NCI-H2196 treated with DMSO at 0.1 percent for 48 hours (cell line): ENCODE data around the gene MAP1B.

Experiments used
- DNase-seq: peaks from one replicate; lab custom pipeline; 2025; ENCODE audit not compliant: unreplicated experiment; lab: John Stamatoyannopoulos, UW

Gene MAP1B

DNA sequence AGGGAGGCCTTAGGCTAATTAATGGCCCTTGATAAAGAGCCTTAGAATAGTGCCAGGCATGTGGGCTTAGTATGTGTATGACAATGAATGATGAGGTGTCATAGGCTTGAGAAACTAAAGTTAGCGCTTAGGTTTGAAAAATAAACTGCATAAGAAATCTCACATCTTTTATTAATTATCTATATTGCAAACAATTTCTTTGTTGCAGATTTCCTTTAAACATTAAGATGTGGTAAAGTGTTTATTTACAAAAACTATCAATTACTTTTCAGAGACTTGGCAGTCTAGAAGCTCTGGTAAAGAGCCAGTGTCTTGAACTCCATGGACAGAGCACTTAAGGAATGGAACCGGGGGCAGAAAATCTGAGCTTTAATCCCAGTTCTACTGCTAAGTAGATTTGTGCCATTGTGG is 23.1 kb downstream of the MAP1B start:
- no peak for DNase-seq

DNA sequence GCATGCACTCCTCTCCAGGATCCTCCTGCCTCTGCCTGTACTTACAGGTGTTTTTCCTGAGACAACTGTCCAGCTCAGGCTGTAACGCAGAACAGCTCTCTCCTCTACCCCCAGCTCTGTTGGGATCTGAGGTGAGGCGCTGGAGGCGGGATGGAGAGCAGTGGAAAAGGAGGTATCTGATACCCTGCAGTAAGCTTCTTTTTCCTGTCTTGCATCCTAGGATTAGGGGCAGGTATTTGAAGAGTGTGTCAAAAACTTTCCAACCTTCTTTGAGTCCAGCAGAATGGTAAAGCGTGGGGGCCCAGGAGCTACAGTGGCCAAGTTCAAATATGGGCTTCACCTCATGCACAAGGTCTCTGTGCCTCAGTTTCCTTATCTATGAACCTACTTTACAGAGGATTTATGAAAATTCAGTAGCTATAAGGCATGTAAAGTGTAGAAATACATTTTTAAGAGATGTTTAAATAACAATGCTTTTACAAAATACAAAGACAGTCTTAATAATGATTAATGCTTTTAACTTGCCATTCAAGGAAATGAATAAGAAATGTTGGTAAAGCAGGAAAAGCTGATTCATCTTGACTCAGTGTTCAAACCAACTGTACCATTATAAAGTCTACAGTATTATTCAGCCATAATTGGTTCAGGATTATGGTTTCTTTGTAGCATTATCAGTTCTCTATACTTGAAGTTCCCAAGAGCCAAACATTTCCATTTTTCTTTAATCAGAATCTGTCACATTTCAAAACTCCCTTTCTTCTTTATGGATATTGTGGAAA is 26.1 kb downstream of the MAP1B start:
- DNase-seq, result no peak

DNA sequence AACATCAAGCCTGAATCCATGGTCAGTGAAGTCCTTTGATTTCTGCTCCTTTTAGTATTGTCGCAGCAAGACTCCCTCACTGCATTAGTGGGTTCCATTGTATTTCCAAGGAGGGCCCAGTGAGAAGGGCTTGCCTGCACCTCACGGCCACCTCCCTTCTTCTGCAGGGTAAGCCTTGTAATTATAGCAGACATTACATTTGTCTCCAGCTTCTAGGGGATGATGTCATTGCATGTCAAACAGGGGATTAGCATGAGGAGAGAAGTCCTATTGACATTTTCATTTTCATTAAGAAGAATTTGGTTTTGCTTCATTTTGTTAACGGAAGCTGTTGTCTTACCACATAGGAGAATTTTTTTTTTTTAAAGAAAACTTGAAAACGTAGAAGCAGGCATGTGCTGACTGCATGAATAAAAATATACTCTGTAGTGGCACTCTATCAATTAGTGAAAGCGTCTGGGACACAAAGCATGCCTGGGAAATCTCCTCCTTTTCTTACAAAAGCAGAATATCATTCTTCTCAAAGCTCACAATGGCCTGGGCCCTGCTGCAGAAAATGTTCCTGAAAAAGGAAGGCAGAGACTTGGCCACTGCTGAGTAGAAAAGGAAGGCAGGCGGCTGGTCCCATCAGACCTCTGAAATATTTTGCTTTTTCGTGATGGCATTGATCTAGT is 27.1 kb downstream of the MAP1B start:
- no peak for DNase-seq

DNA sequence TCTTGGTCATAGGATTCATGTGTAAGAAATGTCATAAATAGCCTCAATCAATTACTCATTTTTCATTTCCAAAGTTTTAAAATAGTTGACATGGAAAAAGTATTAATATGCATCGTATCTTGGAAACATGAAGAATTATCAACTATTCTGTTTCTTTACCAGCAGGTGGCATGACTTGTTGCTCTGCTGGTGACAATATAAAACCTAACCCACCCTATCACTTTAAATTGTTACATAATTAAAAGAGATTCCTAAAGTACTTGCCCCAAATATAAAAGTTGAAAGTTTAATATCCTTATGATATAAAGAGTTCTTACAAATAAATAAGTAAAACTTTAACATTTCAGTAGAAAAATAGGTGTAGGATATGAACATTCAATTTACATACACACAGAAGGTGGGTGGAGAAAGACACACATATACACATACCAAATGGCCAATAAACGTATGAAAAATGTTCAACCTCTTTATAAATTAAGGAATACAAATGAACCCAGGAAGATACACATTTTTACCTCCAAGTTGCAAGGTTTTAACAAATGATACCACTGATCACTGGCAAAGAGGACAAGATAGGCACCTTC is 30.6 kb downstream of the MAP1B start:
- no peak for DNase-seq

DNA sequence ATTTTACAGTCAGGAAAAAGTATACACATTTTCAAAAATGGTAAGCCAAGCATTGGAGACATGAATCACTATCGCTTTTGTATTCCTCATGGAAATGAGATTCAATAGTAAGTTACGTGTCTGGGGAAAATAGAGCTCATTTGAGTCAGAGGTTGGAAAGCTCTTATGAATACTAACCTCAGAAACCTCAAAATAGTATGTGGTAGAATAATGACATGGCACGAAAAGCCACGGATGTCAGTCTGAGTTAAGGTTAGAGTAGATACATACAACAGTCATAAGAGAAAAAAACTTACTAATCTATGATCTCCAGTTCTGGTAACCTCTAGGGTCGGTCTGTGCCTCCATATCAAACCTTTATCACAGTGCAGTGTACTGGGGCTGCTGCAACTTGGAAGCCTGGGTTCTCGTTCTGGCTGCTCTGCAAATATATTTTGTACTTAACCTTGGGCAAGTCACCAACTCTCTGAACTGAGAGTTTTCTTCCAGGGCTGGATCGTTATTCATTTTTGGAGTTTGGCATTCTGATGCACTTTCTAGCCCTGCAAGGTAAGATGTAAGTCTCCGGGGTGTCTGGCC is 31.8 kb downstream of the MAP1B start:
- DNase-seq, result no peak

DNA sequence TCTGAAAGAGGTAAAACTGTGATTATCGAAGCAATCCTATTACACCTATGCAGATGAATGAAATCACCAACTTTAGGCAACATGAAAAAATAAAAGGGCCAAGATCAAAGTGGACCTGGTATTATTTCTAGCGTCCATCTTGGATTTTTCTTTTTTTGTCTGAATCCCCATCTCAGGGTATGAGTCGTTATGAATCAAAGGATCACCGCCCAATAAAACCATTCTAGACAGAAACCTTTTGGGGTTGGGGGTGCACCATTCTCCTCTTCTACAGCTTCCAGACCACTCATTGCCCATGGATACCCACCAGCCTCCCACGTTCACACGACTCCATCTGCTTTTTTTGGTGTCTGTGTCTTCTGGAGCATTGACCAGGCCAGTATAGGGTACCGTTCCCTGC is 33.4 kb downstream of the MAP1B start:
- DNase-seq, result no peak

DNA sequence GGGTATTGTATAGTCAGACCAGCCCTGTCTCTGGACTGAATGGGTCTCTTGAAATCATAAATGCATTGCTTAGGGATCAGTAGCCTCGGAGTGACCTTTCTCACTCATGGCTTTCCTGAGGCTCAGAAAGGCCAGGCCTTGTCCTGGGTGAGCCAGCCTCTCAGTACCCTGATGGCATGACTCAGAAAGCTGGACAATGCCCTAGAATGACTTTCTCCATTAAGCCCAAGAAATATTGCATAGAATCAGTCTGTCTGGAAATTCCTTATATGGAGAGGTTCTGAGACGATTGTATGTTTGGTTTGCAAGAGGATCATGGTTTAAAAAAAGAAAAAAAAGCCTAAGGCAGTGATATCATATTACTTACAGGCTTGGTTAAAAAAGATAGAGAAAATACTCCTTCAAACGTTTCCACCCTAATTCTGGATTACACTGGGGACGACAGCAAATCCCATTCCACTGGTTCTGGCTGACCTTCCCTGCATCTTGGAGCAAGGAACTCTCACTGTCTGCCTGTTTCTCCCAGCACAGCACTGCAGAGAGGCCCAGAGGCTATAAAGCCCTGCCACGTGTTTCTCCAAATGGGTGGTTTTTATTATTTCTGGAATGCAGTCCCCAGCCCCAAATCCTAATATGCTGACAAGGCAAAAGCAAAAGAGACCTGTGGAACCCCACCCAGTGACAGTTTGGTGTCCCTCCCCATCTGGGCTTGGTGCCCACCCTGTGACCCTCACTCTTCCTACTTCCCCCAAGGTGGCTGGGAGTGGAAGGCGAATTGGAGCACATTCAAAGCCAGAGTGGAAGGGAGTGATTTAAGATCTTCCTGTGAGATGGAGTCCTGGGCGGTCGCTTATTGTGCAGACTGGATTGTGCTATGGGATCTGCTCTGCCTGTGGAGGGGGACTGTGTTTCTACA is 34.4 kb downstream of the MAP1B start:
- DNase-seq, result no peak

DNA sequence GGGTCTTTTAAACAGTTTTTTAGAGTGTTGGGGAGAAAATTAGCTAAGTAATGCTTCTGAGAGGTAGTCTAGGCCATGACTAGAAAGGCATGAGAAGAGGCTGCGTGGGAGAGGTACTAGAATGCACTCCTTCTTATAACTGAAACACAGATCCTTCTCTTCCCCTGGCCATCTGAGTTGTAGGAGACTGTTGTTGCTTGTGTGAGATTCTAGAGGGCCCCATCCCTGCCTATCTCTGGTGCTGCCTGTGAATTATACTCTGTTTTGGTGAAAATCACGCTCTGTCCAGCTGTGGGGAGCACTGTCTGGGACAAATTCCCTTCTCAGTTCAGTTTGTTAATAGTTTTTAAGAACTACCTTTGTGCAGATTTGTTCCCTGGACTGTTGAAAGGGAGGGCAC is 37.5 kb downstream of the MAP1B start:
- no peak for DNase-seq

DNA sequence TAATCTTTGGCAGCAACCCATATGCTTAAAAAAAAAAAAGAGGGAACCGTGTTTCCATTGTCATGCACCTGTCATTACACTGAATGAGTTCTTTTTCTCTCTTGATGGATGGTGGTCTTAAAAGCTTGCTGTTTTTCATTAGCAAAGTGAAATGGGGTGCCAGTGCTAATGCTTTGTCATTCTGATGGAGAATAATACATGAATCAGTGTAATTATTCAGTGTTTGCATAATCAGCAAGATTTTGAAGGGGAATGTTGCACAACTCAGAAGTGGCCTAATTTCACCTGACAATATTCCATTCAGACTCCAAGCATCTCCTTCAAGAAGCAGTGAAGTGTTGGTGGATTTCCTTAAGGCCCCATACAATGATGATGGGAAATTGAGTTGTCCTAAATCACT is 38.1 kb downstream of the MAP1B start:
- no peak for DNase-seq

DNA sequence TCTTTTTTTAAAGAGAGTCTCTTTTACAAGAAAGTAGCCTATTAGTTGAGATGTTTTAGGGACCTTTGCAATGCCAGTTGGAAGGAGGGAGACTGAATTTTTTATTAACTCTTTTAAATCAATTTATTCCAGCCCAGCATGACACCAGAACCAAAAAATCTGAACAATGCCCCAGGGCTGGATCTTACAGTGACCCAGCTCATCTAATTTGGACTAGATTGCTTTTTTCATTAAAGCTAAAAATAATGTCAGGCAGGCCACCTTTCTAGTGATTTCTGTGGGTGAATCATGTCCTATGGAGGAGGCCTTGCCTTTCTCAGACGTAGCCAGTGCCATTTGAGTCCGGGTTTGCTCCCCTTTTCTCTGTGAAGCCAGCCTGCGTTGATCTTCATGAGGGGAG is 38.8 kb downstream of the MAP1B start:
- no peak for DNase-seq

DNA sequence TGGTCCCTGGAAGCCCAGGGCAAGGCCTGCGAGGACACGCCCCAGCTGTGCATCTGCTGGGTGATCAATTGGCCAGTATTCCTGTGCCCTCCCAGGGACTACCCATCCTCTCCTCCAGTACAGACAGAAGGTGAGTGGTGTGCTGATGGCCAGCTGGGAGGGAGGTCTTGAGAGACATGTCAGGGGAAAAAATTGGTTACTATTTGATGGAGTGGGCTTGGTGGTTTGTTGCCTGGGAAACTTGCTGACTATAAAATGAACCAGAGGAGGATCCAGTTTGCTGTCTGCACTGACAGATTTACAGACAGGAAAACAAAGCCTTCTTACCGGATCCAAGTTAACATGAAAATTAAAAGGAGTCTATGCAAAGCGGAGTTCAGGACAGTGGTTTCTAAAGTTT is 40.3 kb downstream of the MAP1B start:
- no peak for DNase-seq

DNA sequence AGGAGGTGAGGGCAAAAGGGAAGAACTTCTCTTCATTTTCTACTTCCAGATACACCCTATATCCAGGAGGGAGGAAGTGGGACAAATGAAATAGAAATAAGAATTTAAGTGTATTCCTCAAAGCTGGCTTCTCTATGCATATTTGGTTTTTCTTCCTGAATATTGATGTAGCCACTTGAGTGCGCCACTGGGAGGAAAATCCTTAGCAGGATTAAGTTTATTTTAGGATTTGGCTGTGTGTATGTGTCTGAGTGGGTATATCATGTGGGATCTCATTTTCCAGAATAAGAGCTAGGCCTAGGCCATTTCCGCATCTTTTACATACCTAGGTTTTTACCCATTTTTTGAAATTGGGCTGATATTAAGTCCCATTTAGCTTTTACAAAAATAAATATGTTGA is 42.5 kb downstream of the MAP1B start:
- DNase-seq, result no peak

DNA sequence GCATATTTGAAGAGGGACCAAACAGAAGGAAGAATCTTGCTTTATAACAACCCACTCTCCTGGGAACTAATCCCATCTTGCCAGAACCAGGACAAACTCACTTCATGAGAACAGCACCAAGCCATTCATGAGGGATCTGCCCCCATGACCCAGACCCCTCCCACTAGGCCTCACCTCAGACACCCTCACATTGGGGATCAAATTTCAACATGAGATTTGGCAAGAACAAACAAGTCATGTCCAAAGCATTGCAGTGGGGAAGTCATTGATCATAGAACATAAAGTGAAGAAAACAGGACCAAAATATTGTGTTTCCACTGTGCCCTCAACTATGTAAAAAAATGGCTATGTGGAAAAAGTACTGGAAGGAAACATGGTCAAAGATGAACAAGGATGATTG is 43.9 kb downstream of the MAP1B start:
- DNase-seq, result no peak

DNA sequence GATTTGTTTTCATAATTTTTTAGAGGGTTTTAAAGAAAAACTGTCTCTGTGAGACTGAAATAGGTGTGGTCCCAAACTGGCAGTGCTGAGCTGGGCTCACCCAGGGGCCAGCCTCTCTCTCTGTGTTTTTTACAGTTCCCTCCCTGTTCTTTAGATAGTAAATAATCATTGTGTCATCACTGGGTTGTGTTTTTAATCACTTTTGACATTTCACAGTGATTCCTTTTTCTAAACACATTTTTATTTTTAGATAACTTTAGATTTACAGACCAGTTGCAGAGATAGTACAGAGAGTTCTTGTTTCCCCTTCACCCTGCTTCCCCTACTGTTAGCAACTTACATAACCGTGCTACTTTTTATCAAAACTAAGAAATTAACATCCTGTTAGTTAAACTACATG is 44.4 kb downstream of the MAP1B start:
- no peak for DNase-seq

DNA sequence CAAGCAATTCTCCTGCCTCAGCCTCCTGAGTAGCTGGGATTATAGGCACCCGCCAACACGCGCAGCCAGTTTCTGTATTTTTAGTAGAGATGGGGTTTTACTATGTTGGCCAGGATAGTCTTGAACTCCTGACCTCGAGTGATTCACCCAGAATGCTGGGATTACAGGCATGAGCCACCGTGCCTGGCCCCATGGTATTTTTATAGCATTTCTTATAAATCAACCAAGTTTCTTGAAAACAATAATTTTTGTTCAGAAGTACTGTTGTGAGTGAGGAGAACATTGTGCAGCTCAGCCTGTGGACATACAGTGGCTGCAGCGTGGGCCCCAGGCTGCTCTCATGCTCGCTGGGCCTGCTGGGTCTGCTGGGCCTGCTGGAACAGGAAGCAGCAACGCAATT is 45.3 kb downstream of the MAP1B start:
- no peak for DNase-seq

DNA sequence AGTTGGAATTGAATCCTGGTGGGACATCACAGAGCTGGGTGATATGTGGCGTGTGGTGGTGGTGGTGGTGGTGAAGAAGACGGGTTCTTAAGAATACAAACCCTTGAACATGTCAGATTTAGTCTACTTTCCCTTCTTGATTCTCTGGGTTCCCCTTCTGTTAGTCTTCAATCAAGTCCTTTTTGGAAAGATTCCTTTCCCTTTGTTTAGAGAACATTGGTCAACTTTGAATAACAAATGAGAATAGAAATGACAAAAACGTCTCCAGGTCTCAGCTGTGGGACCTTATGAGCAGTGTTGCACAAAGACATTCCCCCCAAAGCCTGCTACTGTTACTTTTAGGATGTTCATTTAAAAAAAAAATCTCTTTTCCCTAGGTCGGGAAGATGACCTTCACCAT is 46.3 kb downstream of the MAP1B start:
- DNase-seq, result no peak

DNA sequence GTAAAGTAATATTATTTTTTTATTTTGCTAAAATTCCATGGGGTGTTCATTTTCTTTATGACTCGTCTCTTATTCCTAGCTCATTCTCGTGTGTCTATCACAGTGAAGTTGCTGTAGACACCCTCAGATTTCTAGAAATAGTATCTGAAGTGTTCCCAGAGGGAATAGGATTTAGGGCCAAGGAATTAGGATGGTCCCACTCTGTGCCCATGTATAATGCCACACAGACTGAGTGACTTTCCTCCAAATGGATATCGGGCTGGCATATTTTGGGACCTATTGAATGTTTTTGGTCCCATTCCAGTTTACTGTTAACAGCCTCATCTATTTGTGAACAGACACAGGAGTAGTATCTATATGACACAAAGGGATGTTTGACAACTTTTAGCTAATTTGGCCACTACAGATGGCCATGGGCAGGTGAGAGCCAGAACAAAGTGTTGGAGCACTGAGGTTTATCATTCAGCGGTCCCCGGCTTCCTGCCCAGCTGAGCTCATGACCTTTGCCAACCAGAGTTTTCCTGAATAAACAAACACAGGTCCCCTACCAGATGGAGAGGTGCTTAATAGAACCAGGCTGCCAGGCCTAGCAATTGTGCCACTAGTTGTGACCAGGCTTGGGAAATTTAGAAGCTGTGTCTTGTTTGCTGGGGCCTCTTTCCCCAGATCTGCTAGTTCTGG is 46.9 kb downstream of the MAP1B start:
- DNase-seq, result no peak

DNA sequence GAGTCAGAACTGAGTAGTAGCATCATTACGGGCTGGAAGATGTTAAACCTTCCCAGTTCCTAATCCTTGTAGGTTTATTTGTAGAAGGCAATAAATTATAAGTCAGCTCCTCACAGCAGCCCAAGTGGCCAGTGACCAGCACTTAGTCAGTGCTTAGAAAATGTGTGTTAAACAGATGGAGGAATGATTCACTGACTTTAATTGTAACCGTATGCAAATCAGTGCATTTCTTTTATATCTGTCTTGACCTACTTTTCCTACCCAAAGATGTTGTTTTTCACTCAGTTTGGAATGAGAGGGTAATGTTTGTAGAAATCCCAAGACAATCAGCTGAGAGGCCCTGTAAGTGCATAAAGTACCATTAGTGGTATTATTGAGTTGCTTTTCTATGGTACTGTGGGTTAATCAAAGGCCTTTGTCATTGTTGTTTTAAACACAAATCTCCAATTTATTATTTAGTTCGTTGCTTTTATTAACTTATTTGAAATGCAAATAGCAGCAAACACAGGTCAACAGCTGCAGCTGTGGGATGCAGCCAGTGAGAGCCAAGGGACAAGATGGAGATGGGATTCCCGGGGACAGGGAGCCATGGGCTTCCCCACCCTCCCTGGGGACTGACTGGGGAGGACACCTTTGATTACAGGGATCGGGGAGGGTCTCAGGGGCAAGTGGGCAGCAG is 49.8 kb downstream of the MAP1B start:
- DNase-seq, result no peak

DNA sequence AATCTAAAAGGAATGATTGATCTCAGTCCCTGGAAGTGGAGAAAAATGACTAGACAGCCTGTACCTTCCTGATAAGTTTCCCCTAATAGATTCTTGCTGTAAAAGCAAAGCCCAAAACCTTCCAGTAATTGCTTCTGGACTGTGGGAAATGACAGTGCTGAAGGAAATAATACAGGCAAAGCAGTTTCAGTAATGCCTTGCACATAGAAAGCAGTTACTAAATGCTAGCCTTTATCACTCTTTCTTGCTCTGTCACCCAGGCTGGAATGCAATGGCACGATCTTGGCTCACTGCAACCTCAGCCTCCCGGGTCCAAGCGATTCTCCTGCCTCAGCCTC is 50.3 kb downstream of the MAP1B start:
- DNase-seq, result no peak

DNA sequence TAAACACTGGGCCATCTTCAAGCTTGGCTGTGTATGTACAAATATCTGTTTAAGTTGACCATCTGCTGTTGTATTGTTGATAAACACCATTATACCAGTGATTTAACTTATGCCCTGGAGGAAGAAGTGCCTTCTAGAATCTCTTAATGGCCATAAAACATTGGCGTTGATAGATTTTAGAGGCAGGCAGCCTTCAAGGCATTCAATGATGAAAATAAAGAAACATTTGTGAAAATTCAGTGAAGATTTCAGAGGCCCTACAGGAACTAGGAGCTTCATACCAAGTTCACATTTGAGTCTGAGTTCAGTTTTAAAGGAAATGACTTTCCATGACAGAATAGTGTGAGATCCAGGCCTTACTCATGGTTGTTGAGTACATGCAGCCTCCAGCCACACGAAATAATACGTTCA is 52.2 kb downstream of the MAP1B start:
- no peak for DNase-seq
